HUDEP-2 (cell line): Measurements from ENCODE around the gene ANKRD17.
"Not testable (repeated sequence)": the region's sequence is repeated elsewhere in the genome, so short reads cannot be mapped to it uniquely, and the experiment has no call there.

Experiments used
- DNase-seq, 76 experiments: peaks; one replicate each; lab custom pipeline; 2025; ENCODE audit not compliant: unreplicated experiment in 76 of 76; lab: John Stamatoyannopoulos, UW

The ANKRD17 gene, protein sequence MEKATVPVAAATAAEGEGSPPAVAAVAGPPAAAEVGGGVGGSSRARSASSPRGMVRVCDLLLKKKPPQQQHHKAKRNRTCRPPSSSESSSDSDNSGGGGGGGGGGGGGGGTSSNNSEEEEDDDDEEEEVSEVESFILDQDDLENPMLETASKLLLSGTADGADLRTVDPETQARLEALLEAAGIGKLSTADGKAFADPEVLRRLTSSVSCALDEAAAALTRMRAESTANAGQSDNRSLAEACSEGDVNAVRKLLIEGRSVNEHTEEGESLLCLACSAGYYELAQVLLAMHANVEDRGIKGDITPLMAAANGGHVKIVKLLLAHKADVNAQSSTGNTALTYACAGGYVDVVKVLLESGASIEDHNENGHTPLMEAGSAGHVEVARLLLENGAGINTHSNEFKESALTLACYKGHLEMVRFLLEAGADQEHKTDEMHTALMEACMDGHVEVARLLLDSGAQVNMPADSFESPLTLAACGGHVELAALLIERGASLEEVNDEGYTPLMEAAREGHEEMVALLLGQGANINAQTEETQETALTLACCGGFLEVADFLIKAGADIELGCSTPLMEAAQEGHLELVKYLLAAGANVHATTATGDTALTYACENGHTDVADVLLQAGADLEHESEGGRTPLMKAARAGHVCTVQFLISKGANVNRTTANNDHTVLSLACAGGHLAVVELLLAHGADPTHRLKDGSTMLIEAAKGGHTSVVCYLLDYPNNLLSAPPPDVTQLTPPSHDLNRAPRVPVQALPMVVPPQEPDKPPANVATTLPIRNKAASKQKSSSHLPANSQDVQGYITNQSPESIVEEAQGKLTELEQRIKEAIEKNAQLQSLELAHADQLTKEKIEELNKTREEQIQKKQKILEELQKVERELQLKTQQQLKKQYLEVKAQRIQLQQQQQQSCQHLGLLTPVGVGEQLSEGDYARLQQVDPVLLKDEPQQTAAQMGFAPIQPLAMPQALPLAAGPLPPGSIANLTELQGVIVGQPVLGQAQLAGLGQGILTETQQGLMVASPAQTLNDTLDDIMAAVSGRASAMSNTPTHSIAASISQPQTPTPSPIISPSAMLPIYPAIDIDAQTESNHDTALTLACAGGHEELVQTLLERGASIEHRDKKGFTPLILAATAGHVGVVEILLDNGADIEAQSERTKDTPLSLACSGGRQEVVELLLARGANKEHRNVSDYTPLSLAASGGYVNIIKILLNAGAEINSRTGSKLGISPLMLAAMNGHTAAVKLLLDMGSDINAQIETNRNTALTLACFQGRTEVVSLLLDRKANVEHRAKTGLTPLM (N-terminal part only)

DNA sequence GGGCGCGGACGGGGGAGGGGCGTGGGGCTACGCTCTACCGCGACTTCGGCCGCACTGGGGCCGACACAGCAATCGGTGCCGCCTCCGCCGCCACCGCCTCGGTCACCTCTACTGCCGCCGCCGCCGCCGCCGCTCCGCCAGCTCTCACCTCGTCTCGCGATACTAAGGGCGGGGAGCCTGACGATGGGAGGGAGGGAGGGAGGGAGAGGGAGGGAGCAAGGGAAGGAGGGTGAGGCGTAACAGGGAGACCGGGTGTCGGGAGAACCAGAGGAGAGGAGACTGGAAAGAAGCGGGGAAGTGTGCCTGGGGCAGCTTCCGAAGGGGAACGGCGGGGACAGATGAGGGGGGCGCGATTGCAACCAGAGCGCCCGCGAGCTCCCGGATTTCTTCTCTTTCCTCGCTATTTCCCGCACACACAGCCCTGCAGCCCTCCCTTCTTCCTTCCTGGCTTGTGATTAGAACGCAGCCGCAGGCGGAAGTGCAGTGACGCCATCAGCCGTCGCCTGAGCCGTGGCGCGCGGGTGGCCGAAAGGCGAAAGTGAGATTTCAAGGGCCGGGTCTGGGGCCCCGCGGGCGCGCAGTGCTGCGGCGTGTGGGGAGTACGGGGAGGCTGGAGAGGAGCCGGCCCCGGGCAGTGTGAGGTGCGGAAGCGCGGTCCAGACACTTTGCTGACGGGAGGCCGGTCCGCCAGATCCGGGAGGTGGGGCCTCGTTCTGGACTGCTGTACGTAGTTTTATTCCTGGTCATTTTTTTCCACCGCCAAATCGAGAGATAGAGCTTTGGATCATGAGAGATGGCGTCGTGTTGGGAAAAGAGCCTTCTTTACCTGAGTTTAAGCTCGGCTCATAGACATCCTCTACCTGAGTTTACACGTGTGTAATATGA is at the start of gene ANKRD17:
ANKRD17 (minus strand) TSS at position 113 of the 885 bp plus-strand sequence. CDS start 130 bp downstream, outside the sequence.
- peak in 75 of 76 experiments; percentile 20 to 92 (median 80) for DNase-seq

DNA sequence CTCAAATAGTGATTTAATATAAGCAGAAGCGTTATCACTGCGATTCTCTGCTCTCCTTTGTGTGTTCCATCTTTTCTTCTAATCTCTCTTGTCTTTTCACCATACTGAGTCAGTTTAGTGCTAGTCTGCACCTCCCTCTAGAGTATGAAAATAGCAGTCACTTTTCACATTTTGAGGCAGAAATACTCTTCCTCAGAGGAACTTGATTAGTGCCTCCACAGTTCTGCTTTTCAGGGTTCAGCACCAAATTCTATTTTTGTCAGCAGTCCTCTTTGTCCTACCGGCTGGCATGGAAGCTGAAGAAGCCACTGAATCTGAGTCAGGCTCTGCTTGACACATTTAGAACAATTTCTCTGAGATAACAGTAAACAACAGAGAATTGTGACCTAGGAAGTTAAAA is 49.7 kb upstream of the ANKRD17 start:
- DNase-seq: peak in 5 of 76 experiments; percentile 5 to 11 (median 9)

DNA sequence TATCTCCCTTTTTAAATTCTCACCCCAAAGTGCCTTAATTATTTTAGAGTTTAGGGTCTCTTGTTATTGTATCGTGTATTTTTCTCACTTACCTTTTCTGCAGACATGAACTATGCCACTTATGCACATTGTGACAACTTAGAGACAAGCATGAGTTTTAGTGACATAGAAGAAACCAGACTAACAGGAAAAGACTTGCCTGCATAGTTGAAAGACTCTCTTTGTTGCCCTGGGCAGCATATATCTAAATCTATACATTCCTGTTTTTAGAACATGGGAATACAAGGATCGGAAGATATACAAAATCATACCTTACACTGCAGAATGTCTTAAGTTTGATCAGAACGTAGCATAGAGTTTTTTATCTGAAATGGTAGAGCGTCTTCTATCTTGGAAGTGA is 45.1 kb upstream of the ANKRD17 start:
- no peak for DNase-seq

DNA sequence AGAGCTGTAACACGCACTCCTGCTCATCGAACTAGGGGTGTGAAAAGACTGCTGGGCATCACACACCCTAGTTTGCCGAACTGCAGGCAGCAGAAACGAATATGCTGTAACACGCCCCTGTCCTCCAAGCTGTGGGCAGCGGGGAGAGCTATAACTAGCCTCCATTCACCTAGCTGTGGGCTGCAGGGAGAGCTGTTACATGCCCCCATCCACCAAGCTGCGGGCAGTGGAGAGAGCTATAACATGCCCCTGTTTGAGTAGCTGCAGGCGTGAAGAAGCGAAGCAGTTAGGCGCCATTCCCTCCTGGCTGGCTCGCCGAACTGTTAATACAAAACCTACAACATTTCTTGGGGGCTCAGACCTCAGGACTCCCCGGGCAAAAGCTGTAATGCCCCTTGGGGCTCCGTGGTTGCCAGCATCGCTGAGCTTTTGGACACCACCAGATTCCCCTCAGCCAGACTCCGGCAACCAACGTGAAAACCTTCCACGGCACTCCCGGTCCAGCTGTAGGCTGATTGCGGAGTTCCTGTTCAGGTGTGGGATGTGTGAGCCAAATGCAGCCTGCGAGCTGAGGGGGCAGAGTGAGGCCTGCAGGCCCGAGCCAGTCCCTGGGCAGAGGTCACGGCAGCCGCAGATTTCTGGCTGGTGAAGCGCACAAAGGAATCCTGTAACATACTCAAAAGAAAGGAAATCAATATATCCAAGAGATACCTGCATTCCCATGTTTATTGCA is 41.1 kb upstream of the ANKRD17 start:
- DNase-seq: no peak

DNA sequence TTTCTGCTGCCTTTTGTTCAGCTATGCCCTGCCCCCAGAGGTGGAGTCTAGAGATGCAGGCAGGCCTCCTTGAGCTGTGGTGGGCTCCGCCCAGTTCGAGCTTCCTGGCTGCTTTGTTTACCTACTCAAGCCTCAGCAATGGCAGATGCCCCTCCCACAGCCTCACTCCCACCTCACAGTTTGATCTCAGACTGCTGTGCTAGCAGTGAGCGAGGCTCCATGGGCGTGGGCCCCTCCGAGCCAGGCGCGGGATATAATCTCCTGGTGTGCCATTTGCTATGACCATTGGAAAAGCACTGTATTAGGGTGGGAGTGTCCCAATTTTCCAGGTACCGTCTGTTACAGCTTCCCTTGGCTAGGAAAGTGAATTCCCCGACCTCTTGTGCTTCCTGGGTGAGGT is 34.1 kb upstream of the ANKRD17 start:
- DNase-seq: peak in 2 of 76 experiments; percentile 2 to 8

DNA sequence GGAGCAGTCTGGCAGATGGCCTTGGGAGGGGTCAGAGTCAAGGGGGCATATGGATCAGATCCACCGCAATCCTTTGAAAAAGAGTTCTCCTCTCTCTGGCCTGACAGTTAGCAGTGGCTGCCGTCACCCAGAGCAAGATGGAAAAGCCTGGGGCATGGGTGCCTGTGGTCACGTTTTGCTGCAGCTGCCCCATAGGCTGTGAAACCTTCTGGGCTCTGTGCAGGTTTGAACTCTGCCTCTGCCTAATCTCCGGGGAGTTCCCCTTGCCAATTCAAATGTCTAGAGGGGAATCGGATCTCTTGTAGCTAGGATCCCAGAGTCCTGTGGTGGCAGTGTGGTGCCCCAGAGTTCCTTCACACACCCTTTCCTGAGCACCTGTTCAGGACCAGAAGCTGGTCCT is 23.4 kb upstream of the ANKRD17 start:
- DNase-seq: no peak

DNA sequence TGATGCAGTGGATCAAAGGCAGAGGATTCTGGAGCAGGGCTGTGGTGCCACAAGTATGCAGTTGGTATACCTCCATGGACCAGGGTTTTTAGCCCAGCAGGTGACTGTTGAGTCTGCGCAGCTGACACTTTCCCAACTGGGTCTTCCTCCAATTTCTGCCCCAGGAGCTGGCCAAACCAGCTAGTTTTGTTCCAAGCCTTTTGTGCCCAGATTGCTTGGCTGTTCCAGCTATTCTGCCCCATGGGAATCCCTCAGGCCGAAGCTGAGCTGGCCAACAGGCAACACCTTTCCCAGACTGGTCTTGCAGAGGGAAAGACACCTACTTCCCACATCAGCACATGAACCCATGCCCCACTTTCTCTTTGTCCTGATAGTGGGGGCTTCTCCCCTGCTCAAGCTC is 22.8 kb upstream of the ANKRD17 start:
- DNase-seq: no peak

DNA sequence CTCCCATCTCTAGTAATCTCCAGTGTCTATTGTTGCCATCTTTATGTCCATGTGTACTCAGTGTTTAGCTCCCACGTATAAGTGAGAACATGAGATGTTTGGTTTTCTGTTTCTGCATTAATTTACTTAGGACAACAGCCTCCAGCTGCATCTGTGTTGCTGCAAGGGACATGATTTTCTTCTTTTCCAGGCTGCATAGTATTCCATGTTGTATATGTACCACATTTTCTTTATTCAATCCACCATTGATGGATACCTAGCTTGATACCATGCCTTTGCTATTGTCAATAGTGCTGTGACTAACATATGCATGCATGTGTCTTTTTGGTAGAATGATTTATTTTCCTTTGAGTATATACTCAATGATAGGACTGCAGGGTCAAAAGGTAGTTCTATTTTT is 18.6 kb upstream of the ANKRD17 start:
- no peak for DNase-seq

DNA sequence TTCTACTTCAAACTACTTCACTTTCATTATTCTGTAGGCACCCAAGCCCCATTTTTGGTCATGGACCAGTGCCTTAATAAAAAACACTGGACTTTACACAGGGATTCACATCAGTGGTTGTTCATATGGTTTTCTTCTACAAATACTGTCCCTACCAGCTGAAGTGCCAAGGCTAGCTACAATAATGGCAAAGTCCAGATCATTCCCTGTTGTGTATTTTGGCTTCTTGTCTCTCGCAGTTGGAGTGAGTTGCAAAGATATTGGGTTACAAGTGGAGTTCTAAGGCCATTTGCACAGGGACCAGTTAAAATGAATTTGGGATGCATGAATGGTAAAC is 16.7 kb upstream of the ANKRD17 start:
- DNase-seq: no peak

DNA sequence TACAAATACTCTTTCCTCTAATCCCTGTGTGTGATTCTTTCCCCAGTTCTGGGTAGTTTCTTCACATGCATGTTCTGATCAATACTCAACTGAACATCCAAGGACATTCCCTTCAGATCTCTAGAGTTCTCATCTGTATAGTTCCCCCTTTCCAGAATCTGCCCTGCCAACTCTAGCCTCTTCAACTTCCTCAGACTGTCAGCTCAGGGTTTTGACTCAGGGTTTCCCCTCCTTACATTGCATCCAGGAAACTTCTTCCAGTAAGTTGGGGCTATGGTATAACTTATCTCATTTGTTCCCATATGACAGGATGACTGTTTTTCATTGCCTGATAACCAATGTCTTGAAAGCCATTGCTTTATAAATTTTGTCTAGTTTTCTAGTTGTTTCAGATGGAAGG is 14.2 kb upstream of the ANKRD17 start:
- DNase-seq: no peak

DNA sequence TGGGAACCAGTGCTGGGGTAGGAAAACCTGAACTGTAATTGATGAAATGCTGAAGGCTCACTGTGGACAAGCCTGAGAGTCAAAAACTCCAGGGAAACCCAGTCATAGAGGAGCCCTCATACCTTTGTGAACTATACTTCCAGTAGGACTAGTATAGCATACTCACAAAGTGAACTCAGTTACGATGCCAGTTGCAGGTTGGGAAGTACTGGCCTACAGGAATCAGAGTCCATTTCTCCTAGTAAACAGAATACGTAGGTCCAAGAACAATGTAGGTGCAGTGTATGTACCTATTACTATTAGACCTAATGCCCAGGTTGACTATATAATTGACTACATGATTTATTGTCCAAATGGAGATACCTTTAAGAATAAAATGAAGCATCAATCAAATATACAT is 8.5 kb upstream of the ANKRD17 start:
- DNase-seq: no peak

DNA sequence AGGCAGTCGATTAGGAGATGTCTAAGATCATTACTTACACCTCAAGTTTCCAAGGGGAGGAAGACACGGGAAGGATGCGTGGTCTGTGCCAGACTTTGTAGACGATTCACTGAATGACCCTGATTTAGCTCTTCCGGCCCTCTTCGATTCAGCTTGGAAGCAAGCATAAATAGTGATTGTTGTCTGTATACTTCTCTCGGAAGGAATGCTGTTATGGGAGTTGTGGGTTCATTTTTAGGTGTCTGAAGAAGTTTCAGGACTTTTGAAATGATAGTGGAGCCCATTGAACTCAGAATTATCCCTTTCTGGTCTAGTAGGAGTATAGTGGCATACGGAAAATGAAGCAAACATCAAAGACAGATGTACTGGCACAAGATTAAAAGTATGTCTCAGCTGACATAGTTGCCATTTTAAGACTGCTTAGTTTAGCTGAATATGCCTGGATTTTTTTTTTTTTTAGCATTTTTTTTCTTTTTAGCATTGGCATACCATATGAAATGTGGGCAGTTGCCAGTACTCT is 1.0 kb upstream of the ANKRD17 start:
- DNase-seq: no peak

DNA sequence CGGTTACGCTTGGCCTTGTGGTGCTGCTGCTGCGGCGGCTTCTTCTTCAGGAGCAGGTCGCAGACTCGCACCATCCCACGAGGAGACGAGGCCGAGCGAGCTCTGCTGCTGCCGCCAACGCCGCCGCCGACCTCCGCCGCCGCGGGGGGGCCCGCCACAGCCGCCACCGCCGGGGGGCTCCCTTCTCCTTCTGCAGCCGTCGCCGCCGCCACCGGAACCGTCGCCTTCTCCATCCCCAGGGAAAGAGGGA is 237 bp downstream of the ANKRD17 start:
- peak in 13 of 76 experiments; percentile 24 to 71 (median 46) for DNase-seq

DNA sequence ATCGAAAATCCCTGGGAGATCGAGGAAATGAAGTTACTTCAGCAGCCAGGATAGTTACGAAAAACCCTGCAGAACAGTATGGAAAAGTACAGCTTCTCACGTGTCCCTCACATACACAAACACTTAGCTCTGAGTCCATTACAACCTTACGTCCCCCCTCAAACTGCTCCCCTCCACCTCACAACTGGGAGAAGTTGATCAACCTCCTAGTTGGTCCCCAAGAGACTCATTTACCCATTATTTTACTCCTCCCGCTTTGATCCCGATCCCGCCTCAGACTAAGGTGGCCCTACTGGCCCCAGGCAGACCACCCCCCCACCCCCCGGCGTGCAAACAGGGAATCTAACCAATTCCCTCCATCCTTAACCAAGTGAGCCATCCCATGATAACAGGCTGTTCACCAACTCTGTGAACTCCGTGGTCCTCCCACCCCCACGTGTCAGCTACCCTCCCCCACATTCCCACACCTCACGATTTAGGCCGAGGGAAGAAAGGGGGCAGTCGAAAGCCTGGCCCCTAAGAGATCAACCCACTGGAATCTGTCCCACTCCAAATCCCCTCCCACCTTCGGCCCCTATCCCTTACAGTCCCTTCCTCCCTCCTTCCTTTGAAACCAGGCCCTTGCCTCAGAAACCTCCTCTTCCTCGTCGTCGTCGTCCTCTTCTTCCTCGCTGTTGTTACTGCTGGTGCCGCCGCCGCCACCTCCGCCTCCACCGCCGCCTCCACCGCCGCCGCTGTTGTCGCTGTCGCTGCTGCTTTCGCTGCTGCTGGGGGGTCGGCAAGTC is 755 bp downstream of the ANKRD17 start:
- DNase-seq: peak in 26 of 76 experiments; percentile 4 to 71 (median 34)

DNA sequence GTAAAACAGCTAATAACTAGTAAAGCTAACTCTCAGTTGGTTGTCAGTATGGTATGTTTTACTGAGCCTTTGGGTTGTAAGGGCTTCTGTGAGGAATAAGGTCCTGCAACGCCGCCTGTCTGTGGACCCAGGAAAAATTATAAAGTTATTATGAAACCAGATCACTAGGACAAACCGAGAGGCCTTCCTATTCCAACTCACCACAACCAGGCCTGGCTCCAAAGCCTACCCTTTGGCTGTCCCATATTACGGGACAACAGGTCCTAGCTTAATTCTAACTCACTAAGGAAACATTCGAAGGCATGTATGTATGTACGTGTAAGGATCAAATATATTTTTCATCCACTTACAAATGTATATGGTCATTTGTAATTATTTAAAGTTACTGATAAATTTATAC is 1.4 kb downstream of the ANKRD17 start:
- peak in 70 of 76 experiments; percentile 1 to 79 (median 52) for DNase-seq

DNA sequence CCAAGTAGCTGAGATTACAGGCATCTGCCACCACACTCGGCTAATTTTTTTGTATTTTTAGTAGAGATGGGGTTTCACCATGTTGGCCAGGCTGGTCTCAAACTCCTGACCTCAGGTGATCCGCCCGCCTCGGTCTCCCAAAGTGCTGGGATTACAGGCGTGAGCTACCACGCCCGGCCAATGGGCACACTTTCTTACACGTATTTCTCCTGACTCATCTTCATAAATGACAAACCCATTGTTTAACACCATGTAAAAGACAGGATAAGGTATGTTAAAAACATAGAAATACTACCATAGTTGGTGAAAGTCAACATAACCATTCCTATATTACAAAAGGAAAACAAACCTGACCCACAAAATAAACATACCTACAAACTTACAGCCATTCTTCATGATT is 2.8 kb downstream of the ANKRD17 start:
- not testable (repeated sequence) for DNase-seq

DNA sequence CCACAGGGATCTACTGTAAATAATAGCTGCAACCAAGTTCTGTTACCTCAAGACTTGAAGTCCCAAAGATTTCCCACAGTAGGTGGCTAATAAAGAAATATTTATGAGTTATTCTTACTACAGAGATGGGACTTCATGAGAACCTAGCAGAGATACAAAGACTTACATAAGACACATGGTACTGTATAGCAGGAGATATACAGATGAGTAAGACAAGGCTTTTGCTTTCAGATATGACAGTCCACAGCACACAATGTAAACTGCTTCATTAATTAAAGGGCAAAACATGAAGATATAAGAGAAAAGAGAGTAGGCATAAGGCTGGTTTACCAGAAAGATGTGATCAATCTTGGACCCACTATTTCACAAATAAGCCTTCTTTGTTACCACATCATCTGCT is 6.6 kb downstream of the ANKRD17 start:
- DNase-seq: peak in 2 of 76 experiments; percentile 1 to 5

DNA sequence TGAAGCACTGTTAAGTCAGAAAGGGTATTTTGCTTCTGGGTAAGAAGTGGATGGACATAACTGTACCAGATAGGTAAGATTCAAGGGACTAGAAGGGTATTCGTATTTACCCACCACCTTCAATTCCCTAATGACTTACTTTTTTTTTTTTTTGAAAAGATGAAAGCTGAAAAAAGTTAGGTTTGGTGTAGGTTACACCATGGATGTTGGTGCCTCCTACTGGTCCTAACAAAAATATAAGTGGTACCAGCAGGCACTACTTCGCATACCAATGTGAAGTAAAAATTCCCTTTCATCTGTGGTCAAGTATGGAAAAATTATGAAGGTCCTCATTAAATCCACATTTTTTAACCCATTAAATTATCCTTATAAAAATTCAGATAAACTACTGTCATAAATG is 7.2 kb downstream of the ANKRD17 start:
- DNase-seq: no peak
